HFFc6 (cell line): ENCODE measurements around the gene OTX1. TPM values are rescaled to one million over a fixed set of nuclear protein-coding genes. Genes with fewer than 3 reads are reported as not detected.
A peak's percentile ranks its signal among the peaks of the same experiment; 100 is the strongest.
"Not testable (repeated sequence)": the region's sequence is repeated elsewhere in the genome, so short reads cannot be mapped to it uniquely, and the experiment has no call there.

ENCODE experiments used
- DNase-seq: peaks from one replicate; pipeline ENCODE4 v3.0.0-alpha.2; 2018
- H3K27ac Mint-ChIP-seq: 2 replicates; pipeline ENCODE4 v1.8.0; 2020; ENCODE audit warnings: mild to moderate bottlenecking, mixed read lengths
- H3K27me3 Mint-ChIP-seq: 2 replicates; pipeline ENCODE4 v1.8.0; 2021; ENCODE audit warnings: mild to moderate bottlenecking, moderate library complexity, mixed read lengths; ENCODE audit not compliant: insufficient read depth
- H3K36me3 Mint-ChIP-seq: 2 replicates; pipeline ENCODE4 v1.8.0; 2021; ENCODE audit warnings: low read depth, mixed read lengths
- H3K4me1 Mint-ChIP-seq: 2 replicates; pipeline ENCODE4 v1.8.0; 2020; ENCODE audit warnings: low read depth, mixed read lengths
- H3K4me3 Mint-ChIP-seq: 2 replicates; pipeline ENCODE4 v1.8.0; 2020; ENCODE audit warnings: mild to moderate bottlenecking, moderate library complexity, mixed read lengths
- H3K9me3 Mint-ChIP-seq: 2 replicates; pipeline ENCODE4 v1.8.0; 2020; ENCODE audit warnings: mild to moderate bottlenecking, mixed read lengths
- total RNA-seq, 6 experiments: library from RNA; stranded (reverse); fragmentation: NEBNext Ultra II Directional; extraction: Animal tissue kit (Norgen Biotek cat#: 25700); gene quantifications; 2 replicates in 1 of 6; 3 replicates in 5 of 6; pipeline ENCODE4 v1.2.3, GENCODE V29; 2021
- TF ChIP-seq, protein P1 (sequence below): fragments of 200-600 bp; sonication (generic); IDR thresholded peaks from 2 replicates; pipeline ENCODE4 v1.5.0; 2021; ENCODE audit warnings: antibody characterized with exemption, mild to moderate bottlenecking

The OTX1 gene
- total RNA-seq, 6 experiments from 2014 or later: 0.41 to 0.61 (median 0.53) TPM

- Mint-ChIP-seq H3K9me3 (no peaks in the 10 kb centered on the region), H3K27me3 (peaks cover 11% of the 10 kb centered on the region), H3K4me1 (no peaks in the 10 kb centered on the region), H3K36me3 (no peaks in the 10 kb centered on the region), H3K27ac (no peak overlapping the region), H3K4me3 (no peak overlapping the region)
- TF ChIP-seq, protein P1, sequence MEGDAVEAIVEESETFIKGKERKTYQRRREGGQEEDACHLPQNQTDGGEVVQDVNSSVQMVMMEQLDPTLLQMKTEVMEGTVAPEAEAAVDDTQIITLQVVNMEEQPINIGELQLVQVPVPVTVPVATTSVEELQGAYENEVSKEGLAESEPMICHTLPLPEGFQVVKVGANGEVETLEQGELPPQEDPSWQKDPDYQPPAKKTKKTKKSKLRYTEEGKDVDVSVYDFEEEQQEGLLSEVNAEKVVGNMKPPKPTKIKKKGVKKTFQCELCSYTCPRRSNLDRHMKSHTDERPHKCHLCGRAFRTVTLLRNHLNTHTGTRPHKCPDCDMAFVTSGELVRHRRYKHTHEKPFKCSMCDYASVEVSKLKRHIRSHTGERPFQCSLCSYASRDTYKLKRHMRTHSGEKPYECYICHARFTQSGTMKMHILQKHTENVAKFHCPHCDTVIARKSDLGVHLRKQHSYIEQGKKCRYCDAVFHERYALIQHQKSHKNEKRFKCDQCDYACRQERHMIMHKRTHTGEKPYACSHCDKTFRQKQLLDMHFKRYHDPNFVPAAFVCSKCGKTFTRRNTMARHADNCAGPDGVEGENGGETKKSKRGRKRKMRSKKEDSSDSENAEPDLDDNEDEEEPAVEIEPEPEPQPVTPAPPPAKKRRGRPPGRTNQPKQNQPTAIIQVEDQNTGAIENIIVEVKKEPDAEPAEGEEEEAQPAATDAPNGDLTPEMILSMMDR: no peak
- no peak for DNase-seq
These were observed 23.4 kb downstream of the OTX1 start for GRCh38 chr2:63073994-63074393.

DNA sequence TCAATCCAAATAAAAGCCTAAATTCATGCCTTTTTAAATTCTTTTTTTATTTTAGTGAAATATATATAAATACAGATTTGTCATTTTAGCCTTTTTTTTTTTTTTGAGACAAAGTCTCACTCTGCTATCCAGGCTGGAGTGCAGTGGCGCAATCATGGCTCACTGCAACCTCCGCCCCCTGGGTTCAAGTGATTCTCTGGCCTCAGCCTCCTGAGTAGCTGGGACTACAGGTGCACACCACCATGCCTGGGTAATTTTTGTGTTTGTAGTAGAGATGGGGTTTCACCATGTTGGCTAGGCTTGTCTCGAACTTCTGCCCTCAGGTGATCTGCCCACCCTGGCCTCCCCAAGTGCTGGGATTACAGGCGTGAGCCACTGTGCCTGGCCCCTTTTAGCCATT lies 23.8 kb downstream of the OTX1 start:
- DNase-seq, H3K27me3 Mint-ChIP-seq, H3K27ac Mint-ChIP-seq, H3K36me3 Mint-ChIP-seq, H3K9me3 Mint-ChIP-seq, H3K4me3 Mint-ChIP-seq, H3K4me1 Mint-ChIP-seq: not testable (repeated sequence)

- Mint-ChIP-seq H3K27me3 (peaks cover 5% of the 10 kb centered on the region), H3K9me3 (no peaks in the 10 kb centered on the region), H3K36me3 (no peaks in the 10 kb centered on the region), H3K4me3 (no peak overlapping the region), H3K4me1 (no peaks in the 10 kb centered on the region), H3K27ac (no peak overlapping the region)
- TF ChIP-seq, protein P1: peak; percentile 74
- peak; percentile 8 for DNase-seq
These were observed 28.4 kb downstream of the OTX1 start for GRCh38 chr2:63078852-63079606.

DNA sequence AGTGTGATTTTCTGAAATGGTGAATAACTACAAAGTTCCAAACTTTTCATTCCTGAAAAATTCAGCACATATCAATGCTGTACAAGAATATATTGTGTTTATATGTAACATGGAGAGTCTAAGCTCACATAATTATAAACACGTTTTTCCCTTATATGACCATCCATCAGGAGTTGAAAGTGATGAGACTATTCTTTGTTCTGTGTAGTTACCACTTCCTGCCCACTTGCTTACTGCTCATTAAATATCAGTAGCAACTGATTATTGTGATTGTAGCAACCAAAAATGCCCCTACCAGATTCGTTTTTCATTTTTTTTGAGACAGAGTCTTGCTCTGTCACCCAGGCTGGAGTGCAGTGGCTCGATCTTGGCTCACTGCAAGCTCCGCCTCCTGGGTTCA lies 30.8 kb downstream of the OTX1 start:
- no peak overlapping the region for H3K27ac Mint-ChIP-seq
- no peaks in the 10 kb centered on the region for H3K36me3 Mint-ChIP-seq
- no peaks in the 10 kb centered on the region for H3K4me1 Mint-ChIP-seq
- H3K9me3 Mint-ChIP-seq: no peaks in the 10 kb centered on the region
- H3K4me3 Mint-ChIP-seq: no peak overlapping the region
- DNase-seq: no peak
- TF ChIP-seq, protein P1: no peak
- H3K27me3 Mint-ChIP-seq: peaks cover 3% of the 10 kb centered on the region; the same call in 1 of the 2 replicates

GRCh38 chr2:63086687-63087086 lies 36.1 kb downstream of the OTX1 start:
- Mint-ChIP-seq H3K27ac (no peak overlapping the region), H3K36me3 (no peaks in the 10 kb centered on the region), H3K9me3 (no peaks in the 10 kb centered on the region), H3K4me1 (no peaks in the 10 kb centered on the region), H3K27me3 (peaks cover 2% of the 10 kb centered on the region; the same call in 1 of the 2 replicates), H3K4me3 (no peak overlapping the region)
- DNase-seq: no peak
- TF ChIP-seq, protein P1: no peak

- Mint-ChIP-seq H3K36me3 (no peaks in the 10 kb centered on the region), H3K27me3 (peaks cover 6% of the 10 kb centered on the region), H3K9me3 (no peaks in the 10 kb centered on the region), H3K4me3 (no peak overlapping the region), H3K27ac (no peak overlapping the region), H3K4me1 (no peaks in the 10 kb centered on the region)
- DNase-seq: no peak
- TF ChIP-seq, protein P1: no peak
These were observed 41.8 kb downstream of the OTX1 start for GRCh38 chr2:63092401-63092800.
